Panc1 (cell line): ENCODE measurements around the gene ADCY2. TPM values are rescaled to one million over a fixed set of nuclear protein-coding genes. Genes with fewer than 3 reads are reported as not detected.

Experiments used
- ATAC-seq: fragments of 200-7000 bp; cut with Tn5 transposase; 2 replicates; pipeline ENCODE4 v1.9.1; 2020; ENCODE audit warnings: mild to moderate bottlenecking, moderate library complexity
- BruUV-seq: library from RNA; stranded (reverse); fragments of 400-500 nt; replicated peaks from 2 replicates; lab custom pipeline; 2021; lab: Mats Ljungman, UMichigan
- CTCF ChIA-PET: fragments of 300-600 bp; sonication (Branson Sonifier 250); formaldehyde crosslinking; loops from one replicate; lab custom pipeline; 2022; ENCODE audit warnings: antibody characterized with exemption; lab: Charles Lee
- POLR2A ChIA-PET: fragments of 300-600 bp; sonication (Branson Sonifier 250); formaldehyde crosslinking; loops from one replicate; lab custom pipeline; 2022; ENCODE audit warnings: antibody characterized with exemption; lab: Charles Lee
- DNase-seq: peaks from one replicate; pipeline ENCODE4 v3.0.0-alpha.2; 2010; ENCODE audit warnings: low read depth, low spot score
- H3K27ac ChIP-seq: 2 replicates; pipeline ENCODE4 v1.5.1; 2011; ENCODE audit warnings: mild to moderate bottlenecking, low read length, inconsistent platforms
- H3K27me3 ChIP-seq: fragments of 200-500 bp; sonication (Bioruptor generic); 2 replicates; pipeline ENCODE4 v1.6.0; 2014; ENCODE audit warnings: low read length, inconsistent platforms; ENCODE audit not compliant: control insufficient read depth, insufficient read depth
- H3K36me3 ChIP-seq: fragments of 200-500 bp; sonication (Bioruptor generic); 2 replicates; pipeline ENCODE4 v1.5.1; 2014; ENCODE audit warnings: inconsistent platforms, mild to moderate bottlenecking, low read length, moderate library complexity; ENCODE audit not compliant: control insufficient read depth, insufficient read depth
- H3K4me1 ChIP-seq: 2 replicates; pipeline ENCODE4 v1.5.1; 2011; ENCODE audit warnings: inconsistent platforms, mild to moderate bottlenecking, low read length, moderate library complexity; ENCODE audit not compliant: control insufficient read depth, insufficient read depth
- H3K4me3 ChIP-seq, 2 experiments: 2 replicates each; pipeline ENCODE4 v1.5.1; 2011 to 2012; ENCODE audit warnings: low read depth in 2 of 2, low read length in 2 of 2, mild to moderate bottlenecking in 2 of 2, inconsistent platforms in 1 of 2, moderate library complexity in 1 of 2
- H3K9me3 ChIP-seq: fragments of 200-500 bp; sonication (Bioruptor generic); 2 replicates; pipeline ENCODE4 v1.5.1; 2014; ENCODE audit warnings: low read depth, mild to moderate bottlenecking, inconsistent platforms, low read length, moderate library complexity; ENCODE audit not compliant: control insufficient read depth, insufficient read depth
- CTCF ChIP-seq: fragments of 450-650 bp; IDR thresholded peaks from 2 replicates; pipeline ENCODE4 v1.5.1; 2017; ENCODE audit warnings: mild to moderate bottlenecking
- POLR2AphosphoS5 ChIP-seq: IDR thresholded peaks from 2 replicates; pipeline ENCODE4 v1.6.1; 2012; ENCODE audit warnings: mild to moderate bottlenecking, low read depth, low read length, moderate library complexity
- REST ChIP-seq, 2 experiments: IDR thresholded peaks; 2 replicates each; pipeline ENCODE4 v1.6.1; 2011 to 2012; ENCODE audit warnings: low read depth in 2 of 2, control low read depth in 1 of 2, low read length in 1 of 2, mild to moderate bottlenecking in 1 of 2, moderate library complexity in 1 of 2; ENCODE audit not compliant: insufficient read depth in 1 of 2
- SIN3A ChIP-seq: IDR thresholded peaks from 2 replicates; pipeline ENCODE4 v1.6.1; 2012; ENCODE audit warnings: low read depth, mild to moderate bottlenecking, low read length, moderate library complexity, borderline replicate concordance; ENCODE audit not compliant: insufficient read depth
- TCF7L2 ChIP-seq: IDR thresholded peaks from 2 replicates; pipeline ENCODE4 v1.6.1; 2011; ENCODE audit warnings: mild to moderate bottlenecking, low read depth, low read length, inconsistent platforms
- in situ Hi-C: cut with HindIII; loops from 2 replicates; pipeline ENCODE4 v1.10.0; 2016; ENCODE audit warnings: low sequenced_read_pairs, low pct_unique_long_range_greater_than_20kb
- intact Hi-C: fragments of 100-400 bp; cut with micrococcal nuclease; formaldehyde crosslinking; loops from one replicate; pipeline ENCODE4 v1.10.0; 2022; ENCODE audit not compliant: unreplicated experiment
- total RNA-seq: library from RNA; stranded (reverse); gene quantifications from one replicate; pipeline ENCODE4 v1.2.1, GENCODE V29; 2021; ENCODE audit not compliant: unreplicated experiment

The ADCY2 gene
- total RNA-seq, 1 experiment from 2014 or later, result 0.13 TPM

GRCh38 chr5:7419846-7420245 lies 23.9 kb downstream of the ADCY2 start:
- ATAC-seq (no peak), DNase-seq (no peak)
- POLR2A ChIA-PET, result no interaction called here
- CTCF ChIA-PET, result no interaction called here
- no peak overlapping the region for H3K4me3 ChIP-seq
- H3K9me3 ChIP-seq, result no peaks in the 10 kb centered on the region
- H3K27ac ChIP-seq, result no peak overlapping the region
- in situ Hi-C loops, result no loop called here
- H3K27me3 ChIP-seq, result no peaks in the 10 kb centered on the region
- intact Hi-C loops, result no loop called here
- no TSS peak for BruUV-seq
- H3K36me3 ChIP-seq, result no peaks in the 10 kb centered on the region
- no peak for TF ChIP-seq CTCF
- TF ChIP-seq SIN3A, result no peak
- TF ChIP-seq POLR2AphosphoS5, result no peak
- TF ChIP-seq REST (IDR thresholded peaks at IDR 0.05; ENCODE audit: insufficient read depth in 1 of 2, low read depth in 2 of 2, low read length in 1 of 2), result no peak
- no peak for TF ChIP-seq TCF7L2
- no peaks in the 10 kb centered on the region for H3K4me1 ChIP-seq

- ChIA-PET POLR2A (no interaction called here), CTCF (no interaction called here)
- no TSS peak for BruUV-seq
- TF ChIP-seq REST (IDR thresholded peaks at IDR 0.05; ENCODE audit: insufficient read depth in 1 of 2, low read depth in 2 of 2, low read length in 1 of 2) (no peak), SIN3A (no peak), TCF7L2 (no peak)
- intact Hi-C loops, result no loop called here
- Histone ChIP-seq H3K27ac (no peak overlapping the region), H3K4me1 (no peaks in the 10 kb centered on the region), H3K4me3 (no peak overlapping the region), H3K36me3 (no peaks in the 10 kb centered on the region), H3K9me3 (no peaks in the 10 kb centered on the region), H3K27me3 (no peaks in the 10 kb centered on the region)
- in situ Hi-C loops, result no loop called here
- DNase-seq, result no peak
- ATAC-seq, result no peak
Observed at GRCh38 chr5:7420510-7421280, 24.8 kb downstream of the ADCY2 start.
